GM23338 (cell line): ENCODE measurements around the gene MPP4.

ENCODE experiments used
- EZH2 ChIP-seq: fragments of 200-600 bp; sonication (generic); IDR thresholded peaks from one replicate; pipeline ENCODE4 v1.8.0; 2017; ENCODE audit warnings: antibody characterized with exemption, mild to moderate bottlenecking, low read depth; ENCODE audit not compliant: unreplicated experiment
- JUNB ChIP-seq: IDR thresholded peaks from one replicate; pipeline ENCODE4 v1.6.1; 2016; ENCODE audit warnings: antibody characterized with exemption; ENCODE audit not compliant: unreplicated experiment
- NANOG ChIP-seq: IDR thresholded peaks from 2 replicates; pipeline ENCODE4 v1.6.1; 2016; ENCODE audit warnings: antibody characterized with exemption, borderline replicate concordance
- POLR2AphosphoS5 ChIP-seq: IDR thresholded peaks from 2 replicates; pipeline ENCODE4 v1.6.1; 2016; ENCODE audit warnings: antibody characterized with exemption, low read depth
- STAT1 ChIP-seq: IDR thresholded peaks from one replicate; pipeline ENCODE4 v1.6.1; 2016; ENCODE audit warnings: antibody characterized with exemption; ENCODE audit not compliant: unreplicated experiment
- TF ChIP-seq, protein P1 (sequence below), 2 experiments: fragments of 200-600 bp in 1 of 2; sonication (generic) in 1 of 2; conservative IDR thresholded peaks; 2 replicates each; pipeline versions ENCODE4 v1.5.1 to v1.6.1; 2016 to 2017; ENCODE audit warnings: antibody characterized with exemption in 2 of 2, low read depth in 2 of 2, mild to moderate bottlenecking in 2 of 2, moderate library complexity in 1 of 2
- TF ChIP-seq, protein P2 (sequence below): IDR thresholded peaks from one replicate; pipeline ENCODE4 v1.6.1; 2018; ENCODE audit warnings: antibody characterized with exemption; ENCODE audit not compliant: unreplicated experiment

DNA sequence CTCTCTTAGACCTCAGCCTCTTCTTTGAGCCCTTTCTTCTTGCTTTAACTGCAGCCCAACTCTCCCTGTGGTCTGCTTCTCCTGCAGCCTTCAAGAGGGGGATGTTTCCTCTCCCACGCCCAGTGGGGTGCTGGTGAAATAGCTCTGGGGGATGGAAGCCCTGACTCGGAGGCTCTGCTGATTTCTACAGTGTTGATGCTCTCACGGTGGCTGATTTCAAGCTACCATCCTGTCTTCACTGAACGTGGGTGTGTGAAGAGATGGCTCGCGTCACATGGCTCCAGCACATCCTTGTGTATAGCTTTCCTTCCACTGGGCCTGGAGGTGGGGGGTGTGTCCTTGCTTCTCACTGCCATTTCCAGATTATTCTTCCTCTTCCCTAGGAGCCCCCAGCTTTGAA lies 20.0 kb downstream of the MPP4 start:
- no peak for TF ChIP-seq EZH2
- TF ChIP-seq, protein P1, sequence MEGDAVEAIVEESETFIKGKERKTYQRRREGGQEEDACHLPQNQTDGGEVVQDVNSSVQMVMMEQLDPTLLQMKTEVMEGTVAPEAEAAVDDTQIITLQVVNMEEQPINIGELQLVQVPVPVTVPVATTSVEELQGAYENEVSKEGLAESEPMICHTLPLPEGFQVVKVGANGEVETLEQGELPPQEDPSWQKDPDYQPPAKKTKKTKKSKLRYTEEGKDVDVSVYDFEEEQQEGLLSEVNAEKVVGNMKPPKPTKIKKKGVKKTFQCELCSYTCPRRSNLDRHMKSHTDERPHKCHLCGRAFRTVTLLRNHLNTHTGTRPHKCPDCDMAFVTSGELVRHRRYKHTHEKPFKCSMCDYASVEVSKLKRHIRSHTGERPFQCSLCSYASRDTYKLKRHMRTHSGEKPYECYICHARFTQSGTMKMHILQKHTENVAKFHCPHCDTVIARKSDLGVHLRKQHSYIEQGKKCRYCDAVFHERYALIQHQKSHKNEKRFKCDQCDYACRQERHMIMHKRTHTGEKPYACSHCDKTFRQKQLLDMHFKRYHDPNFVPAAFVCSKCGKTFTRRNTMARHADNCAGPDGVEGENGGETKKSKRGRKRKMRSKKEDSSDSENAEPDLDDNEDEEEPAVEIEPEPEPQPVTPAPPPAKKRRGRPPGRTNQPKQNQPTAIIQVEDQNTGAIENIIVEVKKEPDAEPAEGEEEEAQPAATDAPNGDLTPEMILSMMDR (conservative IDR thresholded peaks at IDR 0.05; ENCODE audit: low read depth in 2 of 2), result no peak
- TF ChIP-seq POLR2AphosphoS5, result no peak
- no peak for TF ChIP-seq STAT1
- TF ChIP-seq JUNB, result no peak
- TF ChIP-seq, protein P2, sequence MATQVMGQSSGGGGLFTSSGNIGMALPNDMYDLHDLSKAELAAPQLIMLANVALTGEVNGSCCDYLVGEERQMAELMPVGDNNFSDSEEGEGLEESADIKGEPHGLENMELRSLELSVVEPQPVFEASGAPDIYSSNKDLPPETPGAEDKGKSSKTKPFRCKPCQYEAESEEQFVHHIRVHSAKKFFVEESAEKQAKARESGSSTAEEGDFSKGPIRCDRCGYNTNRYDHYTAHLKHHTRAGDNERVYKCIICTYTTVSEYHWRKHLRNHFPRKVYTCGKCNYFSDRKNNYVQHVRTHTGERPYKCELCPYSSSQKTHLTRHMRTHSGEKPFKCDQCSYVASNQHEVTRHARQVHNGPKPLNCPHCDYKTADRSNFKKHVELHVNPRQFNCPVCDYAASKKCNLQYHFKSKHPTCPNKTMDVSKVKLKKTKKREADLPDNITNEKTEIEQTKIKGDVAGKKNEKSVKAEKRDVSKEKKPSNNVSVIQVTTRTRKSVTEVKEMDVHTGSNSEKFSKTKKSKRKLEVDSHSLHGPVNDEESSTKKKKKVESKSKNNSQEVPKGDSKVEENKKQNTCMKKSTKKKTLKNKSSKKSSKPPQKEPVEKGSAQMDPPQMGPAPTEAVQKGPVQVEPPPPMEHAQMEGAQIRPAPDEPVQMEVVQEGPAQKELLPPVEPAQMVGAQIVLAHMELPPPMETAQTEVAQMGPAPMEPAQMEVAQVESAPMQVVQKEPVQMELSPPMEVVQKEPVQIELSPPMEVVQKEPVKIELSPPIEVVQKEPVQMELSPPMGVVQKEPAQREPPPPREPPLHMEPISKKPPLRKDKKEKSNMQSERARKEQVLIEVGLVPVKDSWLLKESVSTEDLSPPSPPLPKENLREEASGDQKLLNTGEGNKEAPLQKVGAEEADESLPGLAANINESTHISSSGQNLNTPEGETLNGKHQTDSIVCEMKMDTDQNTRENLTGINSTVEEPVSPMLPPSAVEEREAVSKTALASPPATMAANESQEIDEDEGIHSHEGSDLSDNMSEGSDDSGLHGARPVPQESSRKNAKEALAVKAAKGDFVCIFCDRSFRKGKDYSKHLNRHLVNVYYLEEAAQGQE, result no peak
- TF ChIP-seq NANOG, result no peak
